Measurements from ENCODE around the gene IGSF10.

The IGSF10 gene

GRCh38 chr3:151462278-151462780, 1.5 kb upstream of the IGSF10 start:
- TF ChIP-seq CREB1 (IDR thresholded peaks at IDR 0.05; ENCODE audit: low read depth) (no peak), REST (IDR thresholded peaks at IDR 0.05; ENCODE audit: low read depth) (no peak), NFIC (IDR thresholded peaks at IDR 0.05) (no peak), ZBTB7A (IDR thresholded peaks at IDR 0.05; ENCODE audit: low read depth) (no peak), RAD21 (IDR thresholded peaks at IDR 0.05; ENCODE audit: low read depth) (no peak), USF1 (IDR thresholded peaks at IDR 0.05) (no peak), EP300 (IDR thresholded peaks at IDR 0.05; ENCODE audit: borderline replicate concordance) (no peak), EGR1 (IDR thresholded peaks at IDR 0.05) (no peak), MAX (IDR thresholded peaks at IDR 0.05) (no peak), CEBPB (IDR thresholded peaks at IDR 0.05) (no peak), TEAD4 (IDR thresholded peaks at IDR 0.05) (no peak), TAF1 (IDR thresholded peaks at IDR 0.05; ENCODE audit: low read depth) (no peak), FOXM1 (IDR thresholded peaks at IDR 0.05; ENCODE audit: borderline replicate concordance, low read depth) (no peak), TCF12 (IDR thresholded peaks at IDR 0.05; ENCODE audit: low read depth) (no peak), YY1 (IDR thresholded peaks at IDR 0.05; ENCODE audit: low read depth) (no peak)

- TF ChIP-seq TEAD4 (IDR thresholded peaks at IDR 0.05) = no peak
- no peak for TF ChIP-seq ZBTB7A (IDR thresholded peaks at IDR 0.05; ENCODE audit: low read depth)
- TF ChIP-seq EP300 (IDR thresholded peaks at IDR 0.05; ENCODE audit: borderline replicate concordance) = no peak
Observed at GRCh38 chr3:151460228-151460627, 633 bp downstream of the IGSF10 start.

GRCh38 chr3:151459358-151459757, 1.5 kb downstream of the IGSF10 start:
- no peak for TF ChIP-seq EP300 (IDR thresholded peaks at IDR 0.05; ENCODE audit: borderline replicate concordance)
- TF ChIP-seq USF1 (IDR thresholded peaks at IDR 0.05) = no peak
- TF ChIP-seq MAX (IDR thresholded peaks at IDR 0.05) = no peak
- TF ChIP-seq YY1 (IDR thresholded peaks at IDR 0.05; ENCODE audit: low read depth) = no peak
- no peak for TF ChIP-seq TAF1 (IDR thresholded peaks at IDR 0.05; ENCODE audit: low read depth)

GRCh38 chr3:151456065-151456464, 4.8 kb downstream of the IGSF10 start:
- TF ChIP-seq MAX (IDR thresholded peaks at IDR 0.05) (no peak), RAD21 (IDR thresholded peaks at IDR 0.05; ENCODE audit: low read depth) (no peak), FOXM1 (IDR thresholded peaks at IDR 0.05; ENCODE audit: borderline replicate concordance, low read depth) (no peak), CEBPB (IDR thresholded peaks at IDR 0.05) (no peak), TEAD4 (IDR thresholded peaks at IDR 0.05) (no peak), EP300 (IDR thresholded peaks at IDR 0.05; ENCODE audit: borderline replicate concordance) (no peak), YY1 (IDR thresholded peaks at IDR 0.05; ENCODE audit: low read depth) (no peak), REST (IDR thresholded peaks at IDR 0.05; ENCODE audit: low read depth) (no peak), ZBTB7A (IDR thresholded peaks at IDR 0.05; ENCODE audit: low read depth) (no peak)

- TF ChIP-seq NFIC (IDR thresholded peaks at IDR 0.05) (no peak), FOXM1 (IDR thresholded peaks at IDR 0.05; ENCODE audit: borderline replicate concordance, low read depth) (no peak), REST (IDR thresholded peaks at IDR 0.05; ENCODE audit: low read depth) (no peak), EP300 (IDR thresholded peaks at IDR 0.05; ENCODE audit: borderline replicate concordance) (no peak), RAD21 (IDR thresholded peaks at IDR 0.05; ENCODE audit: low read depth) (no peak), USF1 (IDR thresholded peaks at IDR 0.05) (no peak), MAX (IDR thresholded peaks at IDR 0.05) (no peak), TEAD4 (IDR thresholded peaks at IDR 0.05) (no peak), TCF12 (IDR thresholded peaks at IDR 0.05; ENCODE audit: low read depth) (no peak), TAF1 (IDR thresholded peaks at IDR 0.05; ENCODE audit: low read depth) (no peak), CEBPB (IDR thresholded peaks at IDR 0.05) (no peak), YY1 (IDR thresholded peaks at IDR 0.05; ENCODE audit: low read depth) (no peak), CREB1 (IDR thresholded peaks at IDR 0.05; ENCODE audit: low read depth) (no peak), EGR1 (IDR thresholded peaks at IDR 0.05) (no peak), ZBTB7A (IDR thresholded peaks at IDR 0.05; ENCODE audit: low read depth) (no peak)
Observed at GRCh38 chr3:151452841-151453240, 8.0 kb downstream of the IGSF10 start.
